ENCODE measurements around the gene ACSF2.

GRCh38 chr17:50471009-50471905 lies 45.2 kb downstream of the ACSF2 start:
- TF ChIP-seq CTCF (IDR thresholded peaks at IDR 0.05; ENCODE audit: low read length), result no peak
- TF ChIP-seq EZH2 (optimal IDR thresholded peaks at IDR 0.05; ENCODE audit: low read depth, low read length), result no peak
- TF ChIP-seq EZH2phosphoT487 (IDR thresholded peaks at IDR 0.05; ENCODE audit: low read length), result no peak
